ENCODE data around the gene PRICKLE1. TPM values are rescaled to one million over a fixed set of nuclear protein-coding genes. Genes with fewer than 3 reads are reported as not detected.
A peak's percentile ranks its signal among the peaks of the same experiment; 100 is the strongest.

PRICKLE1 gene
- total and polyA plus RNA-seq, 10 of the 15 experiments (the other 5 are each of a cell fraction or from before 2014, with no cell fraction given): 0.47 to 2.8 (median 0.86) TPM

GRCh38 chr12:42446761-42447160 lies 142.8 kb downstream of the PRICKLE1 start:
- Histone ChIP-seq H3K4me3 (no peak overlapping the region), H4K20me1 (ENCODE audit: control insufficient read depth, insufficient read depth) (no peaks in the 10 kb centered on the region), H3K4me2 (ENCODE audit: control insufficient read depth, insufficient read depth) (no peak overlapping the region), H3K9me3 (replicated peaks; ENCODE audit: control insufficient read depth, insufficient read depth, low read length) (no peaks in the 10 kb centered on the region), H3K9ac (ENCODE audit: control insufficient read depth, insufficient read depth, low read length) (no peak overlapping the region), H2AFZ (ENCODE audit: control insufficient read depth, low read depth, low read length) (no peak overlapping the region), H3K27me3 (replicated peaks in 1 of 2; ENCODE audit: control insufficient read depth in 2 of 2, insufficient read depth in 2 of 2, low read length in 1 of 2) (no peaks in the 10 kb centered on the region), H3K4me1 (ENCODE audit: control insufficient read depth, insufficient read depth, low read length) (no peaks in the 10 kb centered on the region), H3K79me2 (ENCODE audit: control insufficient read depth, insufficient read depth, low read length) (no peaks in the 10 kb centered on the region), H3K27ac (ENCODE audit: control insufficient read depth, insufficient read depth) (no peak overlapping the region), H3K36me3 (ENCODE audit: control insufficient read depth in 2 of 2, insufficient read depth in 2 of 2, low read length in 1 of 2) (peaks cover 2 to 17% of the 10 kb centered on the region in 2 experiments; a peak in 3 of 4 replicates)
- SMC1A ChIA-PET (ENCODE audit: uncharacterized antibody, unreplicated experiment): interaction anchor here (0.6 to 1.0 kb wide), 2 partner anchors 22 to 137 kb away, joined by 3 read pairs; no protein-coding TSS in a partner anchor
- CTCF ChIA-PET: interaction anchor here (1.4 kb wide), 1 partner anchor 15 kb away, joined by 5 read pairs; no protein-coding TSS in a partner anchor
- RAD21 ChIA-PET (ENCODE audit: unreplicated experiment): no interaction called here
- in situ Hi-C loops (cut with MboI): no loop called here
- FAIRE-seq (no peak), DNase-seq (ENCODE audit: low read depth, low spot score) (no peak), ATAC-seq (no peak)
- TF ChIP-seq BRCA1 (IDR thresholded peaks at IDR 0.05; ENCODE audit: low read depth, low read length): no peak
- no peak for TF ChIP-seq PML (IDR thresholded peaks at IDR 0.05; ENCODE audit: low read length)
- TF ChIP-seq IKZF2 (IDR thresholded peaks at IDR 0.05): no peak
- TF ChIP-seq MYC (IDR thresholded peaks at IDR 0.05; ENCODE audit: insufficient read depth, insufficient read length, insufficient replicate concordance, low read length, severe bottlenecking): no peak
- no peak for TF ChIP-seq SMC3 (IDR thresholded peaks at IDR 0.05; ENCODE audit: borderline replicate concordance, low read length)
- TF ChIP-seq CEBPB (IDR thresholded peaks at IDR 0.05; ENCODE audit: borderline replicate concordance in 1 of 2, low read depth in 2 of 2, low read length in 2 of 2): no peak
- no peak for TF ChIP-seq SMAD1 (IDR thresholded peaks at IDR 0.05; ENCODE audit: low read depth, partially characterized antibody)
- no peak for TF ChIP-seq ZNF384 (IDR thresholded peaks at IDR 0.05; ENCODE audit: borderline replicate concordance, low read depth, low read length)
- TF ChIP-seq, protein P1, sequence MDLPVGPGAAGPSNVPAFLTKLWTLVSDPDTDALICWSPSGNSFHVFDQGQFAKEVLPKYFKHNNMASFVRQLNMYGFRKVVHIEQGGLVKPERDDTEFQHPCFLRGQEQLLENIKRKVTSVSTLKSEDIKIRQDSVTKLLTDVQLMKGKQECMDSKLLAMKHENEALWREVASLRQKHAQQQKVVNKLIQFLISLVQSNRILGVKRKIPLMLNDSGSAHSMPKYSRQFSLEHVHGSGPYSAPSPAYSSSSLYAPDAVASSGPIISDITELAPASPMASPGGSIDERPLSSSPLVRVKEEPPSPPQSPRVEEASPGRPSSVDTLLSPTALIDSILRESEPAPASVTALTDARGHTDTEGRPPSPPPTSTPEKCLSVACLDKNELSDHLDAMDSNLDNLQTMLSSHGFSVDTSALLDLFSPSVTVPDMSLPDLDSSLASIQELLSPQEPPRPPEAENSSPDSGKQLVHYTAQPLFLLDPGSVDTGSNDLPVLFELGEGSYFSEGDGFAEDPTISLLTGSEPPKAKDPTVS (IDR thresholded peaks at IDR 0.05; ENCODE audit: low read depth, low read length): no peak
- BruUV-seq (replicated peaks): TSS peak; percentile 31
- 57% methylated on average over 6 of the region's 6 CpGs for WGBS (ENCODE audit: insufficient coverage, insufficient replicate concordance, low lambda C conversion rate, missing lambda C conversion rate)
- POLR2A ChIA-PET: no interaction called here
- intact Hi-C loops (cut with micrococcal nuclease; ENCODE audit: unreplicated experiment): no loop called here

All from GM12878 (cell line).